Thyroid gland (tissue), 4 donors: ENCODE results near the gene RIMBP2.

Source experiments
- CTCF ChIP-seq, 6 experiments: fragments of 200-600 bp in 3 of 6; fragments of 450-650 bp in 3 of 6; sonication (generic) in 3 of 6; IDR thresholded peaks; one replicate each; pipeline ENCODE4 v1.5.1; 2016 to 2019; ENCODE audit warnings: antibody characterized with exemption in 6 of 6, mild to moderate bottlenecking in 2 of 6, inconsistent platforms in 1 of 6, moderate library complexity in 1 of 6
- POLR2A ChIP-seq, 2 donors: fragments of 450-650 bp; IDR thresholded peaks; one replicate each; pipeline ENCODE4 v1.6.1; 2017; ENCODE audit warnings: antibody characterized with exemption in 2 of 2, mild to moderate bottlenecking in 2 of 2, moderate library complexity in 1 of 2

DNA sequence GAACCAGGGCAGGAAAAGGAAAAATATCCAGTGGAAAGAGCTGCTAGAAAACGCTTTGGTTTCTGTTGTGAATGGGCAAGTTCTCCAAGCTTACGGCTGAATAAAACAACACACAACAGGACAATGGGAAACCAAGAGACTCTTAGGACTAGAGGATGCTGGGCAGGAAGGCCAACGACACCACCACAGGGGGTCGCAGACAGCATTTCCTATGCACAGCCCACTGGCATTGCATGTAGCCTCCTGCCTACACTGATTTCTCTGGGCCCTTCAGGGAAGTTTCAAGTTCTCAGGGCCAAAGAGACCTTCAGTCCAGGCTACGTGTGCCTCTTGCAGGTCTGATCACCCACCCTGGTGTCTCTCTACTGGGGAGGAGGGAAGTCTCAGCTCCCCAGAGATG is 108.0 kb downstream of the RIMBP2 start:
- no peak for TF ChIP-seq CTCF (IDR thresholded peaks at IDR 0.05)
- TF ChIP-seq POLR2A (IDR thresholded peaks at IDR 0.05), result no peak
